ENCODE results near the gene SBK3. TPM values are rescaled to one million over a fixed set of nuclear protein-coding genes. Genes with fewer than 3 reads are reported as not detected.
"Not testable (repeated sequence)": the region's sequence is repeated elsewhere in the genome, so short reads cannot be mapped to it uniquely, and the experiment has no call there.

The SBK3 gene
- total RNA-seq, 1 donor from 2014 or later, result not detected

DNA sequence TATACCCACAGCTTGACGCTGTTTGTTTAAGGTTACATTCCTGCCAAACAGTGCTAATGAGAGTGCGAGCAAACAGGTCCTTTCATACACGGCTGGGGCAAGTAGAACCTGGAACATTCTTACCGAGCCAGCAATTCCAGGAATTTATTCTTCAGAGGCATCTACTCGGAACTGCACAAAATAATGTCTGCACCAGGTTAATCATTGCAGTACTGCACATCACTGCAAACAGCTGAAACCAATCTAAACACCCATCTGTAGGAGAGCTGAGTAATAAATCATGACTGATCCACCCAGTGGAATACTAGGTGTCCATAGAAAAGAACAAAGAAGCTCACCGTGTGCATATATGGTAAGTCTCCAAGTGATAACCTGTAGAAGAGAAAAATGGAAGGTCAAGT lies 36.5 kb upstream of the SBK3 start:
- peak overlapping the region; percentile 91 for H3K4me3 Mint-ChIP-seq
- H3K9me3 Mint-ChIP-seq, result no peaks in the 10 kb centered on the region
- intact Hi-C loops (cut with micrococcal nuclease), result loop anchor here (2.0 to 5.0 kb wide), 2 partner anchors 53 to 325 kb away; partner anchors contain the start of gene PPP6R1
- H3K27ac Mint-ChIP-seq, result no peak overlapping the region
- H3K4me1 Mint-ChIP-seq (ENCODE audit: low read depth), result peaks cover 31% of the 10 kb centered on the region
- no peak for DNase-seq (ENCODE audit: low spot score)
- H3K27me3 Mint-ChIP-seq (ENCODE audit: insufficient read depth), result peaks cover 17% of the 10 kb centered on the region
- H3K36me3 Mint-ChIP-seq (ENCODE audit: low read depth), result peaks cover 7% of the 10 kb centered on the region

DNA sequence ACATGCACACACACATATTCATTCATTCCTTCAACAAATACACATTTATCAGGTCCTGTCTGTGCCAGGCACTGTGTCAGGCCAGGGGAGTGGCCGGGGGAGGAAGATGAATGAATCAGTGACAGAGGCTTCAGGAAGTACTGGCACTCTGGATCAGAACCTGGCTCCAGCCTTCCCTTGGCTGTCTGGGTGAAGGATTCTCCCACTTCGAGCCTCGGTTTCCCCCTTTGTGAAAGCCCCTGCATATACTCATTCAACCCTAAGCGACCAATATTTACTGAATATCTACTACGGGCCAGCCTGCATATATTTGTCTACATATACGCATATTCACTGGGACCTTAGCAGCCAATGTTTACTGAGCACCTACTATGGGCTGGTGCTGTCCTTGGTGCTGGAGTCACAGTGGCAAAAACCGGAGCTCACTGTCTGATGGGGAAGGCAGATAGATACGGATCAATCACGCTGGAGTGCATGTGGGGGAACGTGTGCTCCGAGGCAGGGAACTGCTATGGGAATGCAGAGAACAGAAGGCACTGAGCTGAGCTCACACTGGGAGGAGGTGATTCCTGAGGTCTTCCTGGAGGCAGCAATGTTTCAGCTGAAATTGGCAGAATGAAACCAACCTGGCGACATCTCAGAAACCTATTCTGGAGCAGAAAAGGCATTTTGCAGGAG lies 35.9 kb upstream of the SBK3 start:
- Mint-ChIP-seq H3K4me3 (peak overlapping the region; percentile 91), H3K9me3 (no peaks in the 10 kb centered on the region), H3K27me3 (ENCODE audit: insufficient read depth) (peaks cover 17% of the 10 kb centered on the region), H3K27ac (no peak overlapping the region), H3K36me3 (ENCODE audit: low read depth) (peaks cover 9% of the 10 kb centered on the region), H3K4me1 (ENCODE audit: low read depth) (peaks cover 30% of the 10 kb centered on the region)
- intact Hi-C loops (cut with micrococcal nuclease), result loop anchor here (2.0 to 5.0 kb wide), 2 partner anchors 54 to 324 kb away; partner anchors contain the start of gene PPP6R1
- DNase-seq (ENCODE audit: low spot score), result no peak

- Mint-ChIP-seq H3K4me1 (ENCODE audit: low read depth) (peaks cover 26% of the 10 kb centered on the region), H3K4me3 (peak within 1 kb of the TSS; percentile 91), H3K36me3 (ENCODE audit: low read depth) (peaks cover 9% of the 10 kb centered on the region), H3K27me3 (ENCODE audit: insufficient read depth) (peaks cover 13% of the 10 kb centered on the region), H3K27ac (peak within 1 kb of the TSS; percentile 83), H3K9me3 (no peaks in the 10 kb centered on the region)
- DNase-seq (ENCODE audit: low spot score), result peak; percentile 71
- intact Hi-C loops (cut with micrococcal nuclease), result loop anchor here (1.0 to 5.0 kb wide), 4 partner anchors 19 to 323 kb away; partner anchors contain the start of genes FIZ1, PPP6R1 and ZNF581
These were observed 35.3 kb upstream of the SBK3 start, which contains the start of gene ZNF579 for GRCh38 chr19:55580628-55581144. ZNF579 (minus strand) TSS chr19:55580848; CDS start chr19:55579639, 1,209 bp downstream.

- Mint-ChIP-seq H3K9me3 (no peaks in the 10 kb centered on the region), H3K27ac (peak overlapping the region; percentile 83), H3K36me3 (ENCODE audit: low read depth) (peaks cover 9% of the 10 kb centered on the region), H3K4me3 (peak overlapping the region; percentile 91), H3K27me3 (ENCODE audit: insufficient read depth) (peaks cover 6% of the 10 kb centered on the region), H3K4me1 (ENCODE audit: low read depth) (peaks cover 20% of the 10 kb centered on the region)
- intact Hi-C loops (cut with micrococcal nuclease), result loop anchor here (1.0 to 5.0 kb wide), 4 partner anchors 19 to 323 kb away; partner anchors contain the start of genes FIZ1, PPP6R1 and ZNF581
- no peak for DNase-seq (ENCODE audit: low spot score)
These were observed 34.7 kb upstream of the SBK3 start for GRCh38 chr19:55579766-55580621.

DNA sequence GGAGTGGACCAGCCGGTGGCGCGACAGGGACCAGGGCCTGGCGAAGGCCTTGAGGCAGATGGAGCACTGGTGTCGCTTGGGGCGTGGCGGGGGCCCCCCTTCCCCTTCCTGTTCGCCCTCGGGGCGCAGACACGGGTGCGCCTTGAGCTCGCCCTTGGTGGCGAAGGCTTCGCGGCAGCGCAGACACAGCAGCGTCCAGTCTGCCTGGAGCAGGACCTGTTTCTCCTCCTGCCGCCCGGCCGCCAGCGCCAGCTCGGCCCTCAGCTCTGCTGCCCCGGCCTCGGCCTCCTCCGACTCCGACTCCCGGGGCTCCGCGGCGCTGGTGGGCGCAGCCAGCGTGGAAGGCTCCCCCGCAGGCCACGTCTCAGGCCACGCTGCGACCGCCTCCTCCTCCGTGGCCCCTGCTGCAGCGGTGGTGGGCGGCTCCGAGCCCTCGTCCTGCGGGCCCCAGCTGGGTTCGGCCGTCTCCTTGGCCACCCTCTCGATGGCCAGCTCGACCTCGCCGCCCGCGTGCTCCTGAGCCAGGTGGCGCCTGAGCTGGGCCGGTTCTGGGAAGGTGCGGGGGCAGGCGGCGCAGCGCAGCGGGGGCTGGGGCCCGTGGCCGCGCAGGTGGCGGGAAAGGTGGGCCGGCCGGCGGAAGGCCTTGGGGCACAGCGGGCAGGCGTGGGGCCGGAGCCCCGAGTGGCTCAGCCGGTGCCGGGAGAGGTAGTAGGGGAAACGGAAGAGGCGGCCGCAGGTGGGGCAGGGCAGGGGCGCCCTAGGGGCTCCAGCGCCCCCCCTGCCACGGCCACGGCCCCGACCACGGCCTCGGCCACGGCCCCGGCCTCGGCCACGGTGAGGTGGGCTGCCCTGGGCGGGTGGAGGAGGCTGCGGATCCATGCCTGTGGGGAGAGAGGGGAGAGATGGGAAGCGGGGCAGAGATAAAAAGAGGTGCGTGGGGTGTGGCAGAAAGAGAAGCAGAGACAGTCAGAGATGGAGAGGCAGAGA lies 33.7 kb upstream of the SBK3 start:
- intact Hi-C loops (cut with micrococcal nuclease), result no loop called here

GRCh38 chr19:55578031-55578760 lies 32.9 kb upstream of the SBK3 start:
- DNase-seq (ENCODE audit: low spot score), result no peak
- intact Hi-C loops (cut with micrococcal nuclease), result no loop called here
- Mint-ChIP-seq H3K27me3 (ENCODE audit: insufficient read depth) (no peaks in the 10 kb centered on the region), H3K27ac (no peak overlapping the region), H3K9me3 (no peaks in the 10 kb centered on the region), H3K4me1 (ENCODE audit: low read depth) (peaks cover 20% of the 10 kb centered on the region), H3K36me3 (ENCODE audit: low read depth) (peaks cover 9% of the 10 kb centered on the region), H3K4me3 (no peak overlapping the region)

More for the DNA sequence above, 33.7 kb upstream of the SBK3 start:
- Mint-ChIP-seq H3K4me1 (ENCODE audit: low read depth) (peaks cover 20% of the 10 kb centered on the region), H3K36me3 (ENCODE audit: low read depth) (peaks cover 9% of the 10 kb centered on the region), H3K27me3 (ENCODE audit: insufficient read depth) (no peaks in the 10 kb centered on the region), H3K4me3 (peak overlapping the region; percentile 91), H3K9me3 (no peaks in the 10 kb centered on the region), H3K27ac (peak overlapping the region; percentile 83)
- DNase-seq (ENCODE audit: low spot score), result no peak

- Mint-ChIP-seq H3K27me3 (ENCODE audit: insufficient read depth) (no peaks in the 10 kb centered on the region), H3K27ac (no peak overlapping the region), H3K9me3 (no peaks in the 10 kb centered on the region), H3K4me3 (peak overlapping the region; percentile 45), H3K36me3 (ENCODE audit: low read depth) (peaks cover 9% of the 10 kb centered on the region), H3K4me1 (ENCODE audit: low read depth) (peaks cover 15% of the 10 kb centered on the region)
- intact Hi-C loops (cut with micrococcal nuclease), result no loop called here
- no peak for DNase-seq (ENCODE audit: low spot score)
These were observed 31.4 kb upstream of the SBK3 start for GRCh38 chr19:55576746-55577145.

DNA sequence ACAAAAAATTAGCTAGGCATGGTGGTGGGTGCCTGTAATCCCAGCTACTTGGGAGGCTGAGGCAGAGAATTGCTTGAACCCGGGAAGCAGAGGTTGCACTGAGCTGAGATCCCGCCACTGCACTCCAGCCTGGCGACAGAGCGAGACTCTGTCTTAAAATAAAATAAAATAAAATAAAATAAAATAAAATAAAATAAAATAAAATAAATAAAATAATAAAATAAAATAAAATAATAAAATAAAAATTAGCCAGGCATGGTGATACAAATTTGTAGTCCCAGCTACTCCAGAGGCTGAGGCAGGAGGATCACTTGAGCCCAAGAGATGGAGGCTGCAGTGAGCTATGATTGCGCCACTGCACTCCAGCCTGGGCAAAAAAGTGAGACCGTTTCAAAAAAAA lies 28.6 kb upstream of the SBK3 start:
- DNase-seq (ENCODE audit: low spot score); H3K36me3 Mint-ChIP-seq (ENCODE audit: low read depth); H3K27me3 Mint-ChIP-seq (ENCODE audit: insufficient read depth); H3K27ac Mint-ChIP-seq; H3K4me1 Mint-ChIP-seq (ENCODE audit: low read depth); H3K9me3 Mint-ChIP-seq; H3K4me3 Mint-ChIP-seq; intact Hi-C loops (cut with micrococcal nuclease): not testable (repeated sequence)

DNA sequence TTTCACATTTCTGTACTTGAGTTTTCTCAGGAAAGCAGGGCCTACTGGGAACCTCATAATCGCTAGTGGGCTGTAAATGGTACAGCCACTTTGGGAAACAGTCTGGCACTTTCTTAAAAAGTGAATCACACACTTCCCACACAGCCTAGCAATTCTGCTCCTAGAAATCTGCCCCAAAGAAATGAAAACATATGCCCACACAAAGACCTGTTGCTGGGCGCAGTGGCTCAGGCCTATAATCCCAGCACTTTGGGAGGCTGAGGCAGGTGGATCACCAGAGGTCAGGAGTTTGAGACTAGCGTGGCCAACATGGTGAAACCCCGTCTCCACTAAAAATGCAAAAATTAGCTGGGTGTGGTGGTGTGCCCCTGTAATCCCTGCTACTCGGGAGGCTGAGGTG lies 24.1 kb upstream of the SBK3 start:
- intact Hi-C loops (cut with micrococcal nuclease); H3K27me3 Mint-ChIP-seq (ENCODE audit: insufficient read depth); H3K27ac Mint-ChIP-seq; DNase-seq (ENCODE audit: low spot score); H3K9me3 Mint-ChIP-seq; H3K4me1 Mint-ChIP-seq (ENCODE audit: low read depth); H3K36me3 Mint-ChIP-seq (ENCODE audit: low read depth); H3K4me3 Mint-ChIP-seq: not testable (repeated sequence)

- no peaks in the 10 kb centered on the region for H3K36me3 Mint-ChIP-seq (ENCODE audit: low read depth)
- no peaks in the 10 kb centered on the region for H3K9me3 Mint-ChIP-seq
- H3K4me3 Mint-ChIP-seq, result no peak overlapping the region
- H3K4me1 Mint-ChIP-seq (ENCODE audit: low read depth), result no peaks in the 10 kb centered on the region
- intact Hi-C loops (cut with micrococcal nuclease), result no loop called here
- no peak for DNase-seq (ENCODE audit: low spot score)
- H3K27ac Mint-ChIP-seq, result no peak overlapping the region
- H3K27me3 Mint-ChIP-seq (ENCODE audit: insufficient read depth), result peaks cover 4% of the 10 kb centered on the region
These were observed 22.5 kb upstream of the SBK3 start for GRCh38 chr19:55567708-55568328.

DNA sequence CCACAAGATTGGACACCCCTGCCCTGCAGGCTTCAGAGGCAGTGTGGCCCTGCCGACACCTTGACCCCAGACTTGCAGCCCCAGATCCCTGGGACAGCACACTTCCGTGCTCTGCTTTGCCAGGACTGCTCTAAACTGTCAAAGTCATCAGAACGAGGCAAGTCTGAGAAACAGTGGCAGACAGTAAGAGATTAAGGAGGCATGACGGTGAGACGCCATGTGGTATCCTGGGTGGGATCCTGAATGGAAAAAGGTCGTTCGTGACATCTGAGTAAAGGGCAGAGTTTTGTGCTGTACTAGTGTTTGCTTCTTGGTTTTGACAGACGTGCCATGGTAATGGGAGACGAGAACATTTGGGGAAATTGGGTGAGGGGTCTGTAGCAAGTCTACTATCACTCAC lies 21.5 kb upstream of the SBK3 start:
- no peaks in the 10 kb centered on the region for H3K9me3 Mint-ChIP-seq
- H3K4me1 Mint-ChIP-seq (ENCODE audit: low read depth), result no peaks in the 10 kb centered on the region
- no peak overlapping the region for H3K4me3 Mint-ChIP-seq
- no peak overlapping the region for H3K27ac Mint-ChIP-seq
- no peaks in the 10 kb centered on the region for H3K36me3 Mint-ChIP-seq (ENCODE audit: low read depth)
- intact Hi-C loops (cut with micrococcal nuclease), result no loop called here
- DNase-seq (ENCODE audit: low spot score), result no peak
- peaks cover 4% of the 10 kb centered on the region for H3K27me3 Mint-ChIP-seq (ENCODE audit: insufficient read depth)
